SK-N-SH (cell line): ENCODE measurements around the gene RAVER2. TPM values are rescaled to one million over a fixed set of nuclear protein-coding genes. Genes with fewer than 3 reads are reported as not detected.

ENCODE experiments used
- CTCF ChIA-PET: fragments of 300-600, 350-600 bp; formaldehyde crosslinking; extraction: SDS; loops from one replicate; lab custom pipeline; 2021; lab: Yijun Ruan, JAX
- POLR2A ChIA-PET: fragments of 350-600 bp; sonication (Branson Sonifier 250); formaldehyde crosslinking; extraction: SDS; loops from one replicate; lab custom pipeline; 2020; ENCODE audit warnings: antibody characterized with exemption, inconsistent platforms; lab: Yijun Ruan, JAX
- DNase-seq: peaks from one replicate; pipeline ENCODE4 v3.0.0; 2012
- H2AFZ ChIP-seq: fragments of 200-600 bp; sonication (generic); 2 replicates; pipeline ENCODE4 v1.8.1; 2016; ENCODE audit warnings: antibody characterized with exemption, mild to moderate bottlenecking, low read depth
- H3F3A ChIP-seq: fragments of 200-600 bp; sonication (generic); replicated peaks from 2 replicates; pipeline ENCODE3; 2016; ENCODE audit warnings: antibody characterized with exemption, mild to moderate bottlenecking; ENCODE audit not compliant: insufficient read depth
- H3K27ac ChIP-seq, 2 experiments: fragments of 200-500 bp in 1 of 2; fragments of 200-600 bp in 1 of 2; sonication (Bioruptor generic) in 1 of 2; sonication (generic), shearing (Covaris generic) in 1 of 2; 2 replicates each; pipeline versions ENCODE4 v1.5.1 to v1.6.1; 2014 to 2016; ENCODE audit warnings: low read depth in 2 of 2, inconsistent platforms in 1 of 2, low read length in 1 of 2, mild to moderate bottlenecking in 1 of 2, mixed read lengths in 1 of 2
- H3K27me3 ChIP-seq: fragments of 200-600 bp; sonication (generic), shearing (Covaris generic); 2 replicates; pipeline ENCODE4 v1.6.1; 2016; ENCODE audit warnings: mixed run types; ENCODE audit not compliant: insufficient read depth
- H3K36me3 ChIP-seq, 2 experiments: fragments of 200-500 bp in 1 of 2; fragments of 200-600 bp in 1 of 2; sonication (Bioruptor generic) in 1 of 2; sonication (generic) in 1 of 2; replicated peaks in 1 of 2; 2 replicates each; pipeline versions ENCODE3 to v1.5.1; 2014 to 2016; ENCODE audit warnings: low read length in 1 of 2, mild to moderate bottlenecking in 1 of 2; ENCODE audit not compliant: insufficient read depth in 2 of 2, control insufficient read depth in 1 of 2
- H3K4me1 ChIP-seq, 2 experiments: fragments of 200-500 bp in 1 of 2; fragments of 200-600 bp in 1 of 2; sonication (Bioruptor generic) in 1 of 2; sonication (generic), shearing (Covaris generic) in 1 of 2; 2 replicates each; pipeline versions ENCODE4 v1.5.1 to v1.6.1; 2014 to 2016; ENCODE audit warnings: low read depth in 1 of 2, low read length in 1 of 2, mixed run types in 1 of 2; ENCODE audit not compliant: insufficient read depth in 2 of 2, control insufficient read depth in 1 of 2
- H3K4me2 ChIP-seq: fragments of 200-600 bp; sonication (generic), shearing (Covaris generic); 2 replicates; pipeline ENCODE4 v1.6.1; 2017; ENCODE audit warnings: mixed run types
- H3K4me3 ChIP-seq, 2 experiments: fragments of 200-500 bp in 1 of 2; fragments of 200-600 bp in 1 of 2; sonication (Bioruptor generic) in 1 of 2; sonication (generic), shearing (Covaris generic) in 1 of 2; 2 replicates each; pipeline versions ENCODE4 v1.5.1 to v1.8.1; 2014 to 2016; ENCODE audit warnings: low read depth in 2 of 2, inconsistent platforms in 1 of 2, low read length in 1 of 2, mild to moderate bottlenecking in 1 of 2, mixed read lengths in 1 of 2, moderate library complexity in 1 of 2
- H3K79me2 ChIP-seq: fragments of 200-600 bp; sonication (generic); 2 replicates; pipeline ENCODE4 v1.8.1; 2017; ENCODE audit warnings: mild to moderate bottlenecking; ENCODE audit not compliant: insufficient read depth
- H3K9ac ChIP-seq: fragments of 200-600 bp; sonication (generic); 2 replicates; pipeline ENCODE4 v1.6.1; 2017; ENCODE audit warnings: mixed run types
- H3K9me2 ChIP-seq: fragments of 200-600 bp; sonication (generic); 2 replicates; pipeline ENCODE4 v1.6.1; 2017; ENCODE audit warnings: mixed run types
- H3K9me3 ChIP-seq: fragments of 200-600 bp; sonication (generic); 2 replicates; pipeline ENCODE4 v1.6.1; 2017; ENCODE audit warnings: mixed run types, mild to moderate bottlenecking, moderate library complexity
- H4K20me1 ChIP-seq: fragments of 200-600 bp; sonication (generic); 2 replicates; pipeline ENCODE4 v1.6.1; 2017; ENCODE audit warnings: mild to moderate bottlenecking, mixed run types; ENCODE audit not compliant: insufficient read depth
- CHD2 ChIP-seq: fragments of 150-350 bp; IDR thresholded peaks from 2 replicates; pipeline ENCODE4 v1.6.1; 2018; ENCODE audit warnings: low read length; ENCODE audit not compliant: partially characterized antibody
- EZH2phosphoT487 ChIP-seq: fragments of 200-600 bp; sonication (generic); IDR thresholded peaks from 2 replicates; pipeline ENCODE4 v1.6.1; 2017; ENCODE audit warnings: low read depth, mixed run types, mild to moderate bottlenecking, antibody characterized with exemption, moderate library complexity, borderline replicate concordance
- IRF3 ChIP-seq: fragments of 150-350 bp; IDR thresholded peaks from 2 replicates; pipeline ENCODE4 v1.6.1; 2016; ENCODE audit warnings: mild to moderate bottlenecking, low read depth, low read length
- JUND ChIP-seq: IDR thresholded peaks from 2 replicates; pipeline ENCODE4 v1.4.0; 2012
- MEF2A ChIP-seq: IDR thresholded peaks from 2 replicates; pipeline ENCODE4 v1.4.0; 2012; ENCODE audit warnings: low read depth, borderline replicate concordance
- MXI1 ChIP-seq: IDR thresholded peaks from 2 replicates; pipeline ENCODE4 v1.6.1; 2012; ENCODE audit warnings: mild to moderate bottlenecking, low read depth, low read length, improper control_type of control experiment
- NFIC ChIP-seq: IDR thresholded peaks from 2 replicates; pipeline ENCODE4 v1.4.0; 2012; ENCODE audit warnings: borderline replicate concordance
- POLR2AphosphoS5 ChIP-seq: IDR thresholded peaks from 2 replicates; pipeline ENCODE4 v1.6.1; 2012; ENCODE audit warnings: low read depth, low read length
- RAD21 ChIP-seq: IDR thresholded peaks from 2 replicates; pipeline ENCODE4 v1.6.1; 2012; ENCODE audit warnings: mild to moderate bottlenecking, low read length
- RCOR1 ChIP-seq: fragments of 150-350 bp; IDR thresholded peaks from 2 replicates; pipeline ENCODE4 v1.6.1; 2017; ENCODE audit warnings: antibody characterized with exemption, low read length
- RXRA ChIP-seq: IDR thresholded peaks from 2 replicates; pipeline ENCODE4 v1.4.0; 2012; ENCODE audit warnings: low read depth, mild to moderate bottlenecking, borderline replicate concordance
- SIN3A ChIP-seq: IDR thresholded peaks from 2 replicates; pipeline ENCODE4 v1.6.1; 2012; ENCODE audit warnings: low read depth, mild to moderate bottlenecking, low read length, moderate library complexity, borderline replicate concordance
- SMC3 ChIP-seq: IDR thresholded peaks from 2 replicates; pipeline ENCODE4 v1.6.1; 2012; ENCODE audit warnings: low read depth, low read length, improper control_type of control experiment
- TEAD4 ChIP-seq: IDR thresholded peaks from 2 replicates; pipeline ENCODE4 v1.4.0; 2012; ENCODE audit warnings: mild to moderate bottlenecking, borderline replicate concordance; ENCODE audit not compliant: insufficient read depth
- YY1 ChIP-seq: IDR thresholded peaks from 2 replicates; pipeline ENCODE4 v1.4.0; 2012; ENCODE audit warnings: low read depth, mild to moderate bottlenecking
- WGBS: methylation state at CpG from one replicate; pipeline ENCODE4 v1.1.6; 2017; ENCODE audit warnings: low lambda C conversion rate; 5-methylcytosine and 5-hydroxymethylcytosine counted together
- polyA plus RNA-seq, 3 experiments: library from polyadenylated mRNA; depleted of rRNA; stranded (reverse); fragments of >200 nt; gene quantifications; 2 replicates each; pipeline ENCODE4 v1.2.3, GENCODE V29; 2012
- TF ChIP-seq, protein P1 (sequence below): IDR thresholded peaks from 2 replicates; pipeline ENCODE4 v1.4.0; 2012; ENCODE audit warnings: low read depth, borderline replicate concordance

RAVER2 gene
- polyA plus RNA-seq, 1 of the 3 experiments (the other 2 are of a cell fraction), result 7.3 TPM

DNA sequence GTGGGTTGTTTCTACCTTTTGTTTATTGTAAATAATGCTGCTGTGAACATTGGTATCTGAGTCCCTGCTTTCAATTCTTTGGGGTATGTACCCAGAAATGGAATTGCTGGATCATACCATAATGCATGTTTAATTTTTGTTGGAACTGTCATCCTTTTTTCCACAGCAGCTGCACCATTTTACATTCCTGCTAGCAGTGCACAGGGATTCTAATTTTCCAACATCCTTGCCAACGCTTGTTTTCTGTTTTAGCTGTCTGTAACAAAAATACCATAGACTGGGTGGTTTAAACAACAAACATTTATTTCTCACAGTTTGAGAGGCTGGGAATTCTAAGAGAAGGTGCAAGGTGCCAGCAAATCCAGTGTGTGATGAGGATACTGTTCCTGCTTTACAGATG lies 65.1 kb downstream of the RAVER2 start:
- ChIA-PET CTCF (no interaction called here), POLR2A (no interaction called here)
- Histone ChIP-seq H3K9ac (no peak overlapping the region), H4K20me1 (no peaks in the 10 kb centered on the region), H2AFZ (no peak overlapping the region), H3K4me2 (no peak overlapping the region), H3K27me3 (no peaks in the 10 kb centered on the region), H3K4me1 (no peaks in the 10 kb centered on the region; a peak in 1 of 4 replicates), H3K79me2 (no peaks in the 10 kb centered on the region), H3K9me3 (no peaks in the 10 kb centered on the region), H3F3A (no peaks in the 10 kb centered on the region), H3K4me3 (no peak overlapping the region), H3K27ac (no peak overlapping the region), H3K9me2 (no peaks in the 10 kb centered on the region), H3K36me3 (peaks cover 4 to 9% of the 10 kb centered on the region in 2 experiments)
- 89% methylated on average over 1 of the region's 1 CpG for WGBS
- DNase-seq, result no peak
- TF ChIP-seq RCOR1 (no peak), YY1 (no peak), NFIC (no peak)

- POLR2A ChIA-PET, result no interaction called here
These were observed 66.3 kb downstream of the RAVER2 start for GRCh38 chr1:64811131-64811530.

GRCh38 chr1:64814427-64814826 lies 69.6 kb downstream of the RAVER2 start:
- POLR2A ChIA-PET, result no interaction called here

More at GRCh38 chr1:64811131-64811530, 66.3 kb downstream of the RAVER2 start:
- no peaks in the 10 kb centered on the region for H3F3A ChIP-seq
- TF ChIP-seq SIN3A (no peak), JUND (no peak), CHD2 (no peak), RAD21 (no peak), EZH2phosphoT487 (no peak), SMC3 (no peak)
- no peak overlapping the region for H3K9ac ChIP-seq
- DNase-seq, result no peak
- CTCF ChIA-PET, result no interaction called here
- no peak overlapping the region for H3K4me3 ChIP-seq
- no peak overlapping the region for H2AFZ ChIP-seq
- peaks cover 7 to 12% of the 10 kb centered on the region in 2 experiments for H3K36me3 ChIP-seq
- whole genome bisulfite sequencing, result 91% methylated on average over 6 of the region's 6 CpGs
- H3K4me1 ChIP-seq, result no peaks in the 10 kb centered on the region; a peak in 1 of 4 replicates
- H3K79me2 ChIP-seq, result no peaks in the 10 kb centered on the region
- H4K20me1 ChIP-seq, result no peaks in the 10 kb centered on the region
- no peaks in the 10 kb centered on the region for H3K9me2 ChIP-seq
- no peaks in the 10 kb centered on the region for H3K27me3 ChIP-seq
- no peaks in the 10 kb centered on the region for H3K9me3 ChIP-seq
- no peak overlapping the region for H3K4me2 ChIP-seq
- no peak overlapping the region for H3K27ac ChIP-seq

More at GRCh38 chr1:64814427-64814826, 69.6 kb downstream of the RAVER2 start:
- no peak for DNase-seq
- H3K4me1 ChIP-seq, result no peaks in the 10 kb centered on the region
- peaks cover 3 to 6% of the 10 kb centered on the region in 2 experiments for H3K36me3 ChIP-seq
- CTCF ChIA-PET, result interaction anchor here (1.5 kb wide), 1 partner anchor 139 kb away, joined by 3 read pairs; no protein-coding TSS in a partner anchor
- no peak overlapping the region for H3K4me3 ChIP-seq
- no peaks in the 10 kb centered on the region for H3K27me3 ChIP-seq
- no peak overlapping the region for H3K27ac ChIP-seq
- H3K4me2 ChIP-seq, result no peak overlapping the region
- no peaks in the 10 kb centered on the region for H3K9me2 ChIP-seq
- TF ChIP-seq TEAD4 (no peak), NFIC (no peak), SIN3A (no peak), RCOR1 (no peak), RXRA (no peak), MXI1 (no peak), IRF3 (no peak), MEF2A (no peak), POLR2AphosphoS5 (no peak)
- TF ChIP-seq, protein P1, sequence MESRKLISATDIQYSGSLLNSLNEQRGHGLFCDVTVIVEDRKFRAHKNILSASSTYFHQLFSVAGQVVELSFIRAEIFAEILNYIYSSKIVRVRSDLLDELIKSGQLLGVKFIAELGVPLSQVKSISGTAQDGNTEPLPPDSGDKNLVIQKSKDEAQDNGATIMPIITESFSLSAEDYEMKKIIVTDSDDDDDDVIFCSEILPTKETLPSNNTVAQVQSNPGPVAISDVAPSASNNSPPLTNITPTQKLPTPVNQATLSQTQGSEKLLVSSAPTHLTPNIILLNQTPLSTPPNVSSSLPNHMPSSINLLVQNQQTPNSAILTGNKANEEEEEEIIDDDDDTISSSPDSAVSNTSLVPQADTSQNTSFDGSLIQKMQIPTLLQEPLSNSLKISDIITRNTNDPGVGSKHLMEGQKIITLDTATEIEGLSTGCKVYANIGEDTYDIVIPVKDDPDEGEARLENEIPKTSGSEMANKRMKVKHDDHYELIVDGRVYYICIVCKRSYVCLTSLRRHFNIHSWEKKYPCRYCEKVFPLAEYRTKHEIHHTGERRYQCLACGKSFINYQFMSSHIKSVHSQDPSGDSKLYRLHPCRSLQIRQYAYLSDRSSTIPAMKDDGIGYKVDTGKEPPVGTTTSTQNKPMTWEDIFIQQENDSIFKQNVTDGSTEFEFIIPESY, result no peak
- no peaks in the 10 kb centered on the region for H3F3A ChIP-seq
- no peak overlapping the region for H2AFZ ChIP-seq
- WGBS, result 93% methylated on average over 1 of the region's 1 CpG
- H3K79me2 ChIP-seq, result no peaks in the 10 kb centered on the region
- no peak overlapping the region for H3K9ac ChIP-seq
- no peaks in the 10 kb centered on the region for H3K9me3 ChIP-seq
- H4K20me1 ChIP-seq, result no peaks in the 10 kb centered on the region
